Cerebellar cortex (tissue), 1 donor: ENCODE measurements around the gene MRPS18A.
"Not testable (repeated sequence)": the region's sequence is repeated elsewhere in the genome, so short reads cannot be mapped to it uniquely, and the experiment has no call there.

Source experiments
- DNase-seq: peaks from one replicate; pipeline ENCODE4 v3.0.0-alpha.2; 2015; ENCODE audit warnings: low spot score

Gene MRPS18A

GRCh38 chr6:43670623-43670986, 17.0 kb downstream of the MRPS18A start:
- DNase-seq, result no peak

DNA sequence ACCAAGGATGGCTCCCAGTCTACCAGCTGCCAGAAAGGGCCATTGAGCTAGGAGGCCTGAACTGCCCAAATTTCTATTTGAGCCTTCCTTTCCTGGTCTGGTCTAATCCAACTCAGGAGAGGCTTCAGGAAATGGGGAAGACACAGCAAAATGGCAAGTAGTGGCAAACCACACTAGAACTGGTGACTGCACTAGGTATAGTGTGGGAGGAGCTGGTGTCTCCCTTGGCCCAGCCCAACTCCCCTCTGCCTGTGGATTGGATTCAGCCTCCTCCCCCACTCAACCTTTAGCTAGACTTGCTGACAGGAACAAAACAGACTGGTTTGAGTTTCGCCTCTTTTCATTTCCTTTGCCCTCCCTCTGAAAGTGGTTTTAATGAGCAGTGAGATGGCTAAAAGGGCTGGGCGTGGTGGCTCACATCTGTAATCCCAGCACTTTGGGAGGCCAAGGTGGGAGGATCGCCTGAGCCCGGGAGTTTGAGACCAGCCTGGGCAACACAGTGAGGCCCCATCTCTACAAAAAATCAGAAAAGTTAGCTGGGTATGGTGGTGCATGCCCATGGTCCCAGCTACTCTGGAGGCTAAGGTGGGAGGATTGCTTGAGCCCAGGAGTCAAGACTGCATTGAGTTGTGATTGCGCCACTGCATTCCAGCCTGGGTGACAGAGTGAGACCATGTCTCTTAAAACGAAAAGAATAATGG, 17.5 kb downstream of the MRPS18A start:
- DNase-seq, result no peak

DNA sequence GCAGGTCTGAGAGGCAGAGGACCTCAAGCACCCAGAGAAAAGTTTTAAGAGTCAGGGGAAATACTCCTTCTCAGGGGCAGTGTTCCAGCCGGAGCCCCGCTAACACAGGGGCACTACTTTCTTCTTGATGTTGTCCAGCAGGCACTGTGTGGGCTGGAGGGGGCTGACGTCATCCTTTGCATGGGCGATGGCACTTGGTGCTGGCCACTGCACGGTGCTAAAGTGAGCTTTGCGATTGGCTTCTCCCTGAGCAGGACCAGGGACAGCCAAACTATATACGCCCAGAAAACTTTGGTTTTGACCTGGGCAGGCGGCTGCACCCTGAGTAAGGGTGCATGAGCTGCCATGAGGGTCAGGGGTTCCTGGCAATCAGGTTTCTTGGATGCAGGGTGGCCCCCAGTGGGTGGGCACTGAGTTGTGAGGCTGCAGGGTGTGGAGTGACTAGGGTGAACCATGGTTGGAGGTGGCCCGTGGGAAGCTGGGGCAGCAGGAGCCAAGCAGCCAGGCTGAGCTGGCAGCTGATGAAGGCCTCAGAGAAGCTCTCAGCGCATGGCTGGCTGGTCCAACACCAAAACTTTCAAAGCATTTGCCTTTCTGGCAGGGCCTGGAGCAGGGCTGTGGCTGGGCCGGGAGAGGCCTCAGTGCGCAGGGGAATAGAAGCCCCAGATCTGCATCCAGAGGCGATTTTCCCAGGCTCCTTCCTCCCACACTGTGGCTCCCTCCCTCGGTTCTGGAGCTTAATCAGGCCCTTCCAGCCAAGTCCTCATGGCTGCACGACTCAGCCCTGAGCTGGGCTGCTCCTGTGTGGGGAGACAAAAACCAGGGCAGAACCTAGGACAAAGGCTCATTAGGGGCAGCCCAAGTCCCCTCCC, 18.3 kb downstream of the MRPS18A start:
- no peak for DNase-seq

- DNase-seq, result peak; percentile 53
Measured at GRCh38 chr6:43668151-43669028, 19.2 kb downstream of the MRPS18A start.

GRCh38 chr6:43667245-43668150, 20.1 kb downstream of the MRPS18A start:
- DNase-seq, result peak; percentile 88

- no peak for DNase-seq
Measured at GRCh38 chr6:43666196-43666920, 21.2 kb downstream of the MRPS18A start.

DNA sequence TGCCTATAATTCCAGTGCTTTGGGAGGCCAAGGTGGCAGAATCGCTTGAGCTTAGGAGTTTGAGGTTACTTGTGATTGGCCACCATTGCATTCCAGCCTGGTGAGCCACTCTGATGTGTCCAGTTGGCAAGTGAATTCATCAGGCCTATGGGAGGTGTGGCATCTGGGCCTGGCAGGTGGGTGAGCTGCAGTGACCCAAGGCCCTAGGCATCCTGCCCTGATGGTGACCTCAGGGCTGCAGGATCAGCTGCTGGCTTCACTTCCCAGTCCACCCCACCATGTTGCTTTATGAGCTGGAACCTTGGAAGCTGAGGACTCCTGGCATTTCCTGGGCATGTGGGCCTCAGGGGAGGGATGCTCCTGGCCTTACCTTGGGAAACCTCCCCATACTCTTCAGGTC, 22.2 kb downstream of the MRPS18A start:
- DNase-seq, result no peak

GRCh38 chr6:43662948-43663347, 24.6 kb downstream of the MRPS18A start:
- DNase-seq, result not testable (repeated sequence)

DNA sequence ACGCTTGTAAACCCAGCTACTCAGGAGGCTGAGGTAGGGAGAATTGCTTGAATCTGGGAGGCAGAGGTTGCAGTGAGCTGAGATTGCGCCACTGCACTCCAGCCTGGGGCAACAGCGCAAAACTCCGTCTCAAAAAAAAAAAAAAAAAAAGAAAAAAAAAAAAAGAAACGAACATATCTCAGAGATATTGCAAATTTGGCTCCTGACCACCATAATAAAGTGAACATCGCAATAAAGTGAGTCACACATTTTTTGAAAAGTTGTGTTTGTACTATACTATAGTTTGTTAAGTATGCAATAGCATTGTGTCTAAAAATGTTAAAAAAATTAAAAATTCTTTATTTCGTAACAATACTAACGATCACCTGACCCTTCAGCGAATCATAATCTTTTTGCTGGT, 29.4 kb downstream of the MRPS18A start:
- DNase-seq, result no peak

DNA sequence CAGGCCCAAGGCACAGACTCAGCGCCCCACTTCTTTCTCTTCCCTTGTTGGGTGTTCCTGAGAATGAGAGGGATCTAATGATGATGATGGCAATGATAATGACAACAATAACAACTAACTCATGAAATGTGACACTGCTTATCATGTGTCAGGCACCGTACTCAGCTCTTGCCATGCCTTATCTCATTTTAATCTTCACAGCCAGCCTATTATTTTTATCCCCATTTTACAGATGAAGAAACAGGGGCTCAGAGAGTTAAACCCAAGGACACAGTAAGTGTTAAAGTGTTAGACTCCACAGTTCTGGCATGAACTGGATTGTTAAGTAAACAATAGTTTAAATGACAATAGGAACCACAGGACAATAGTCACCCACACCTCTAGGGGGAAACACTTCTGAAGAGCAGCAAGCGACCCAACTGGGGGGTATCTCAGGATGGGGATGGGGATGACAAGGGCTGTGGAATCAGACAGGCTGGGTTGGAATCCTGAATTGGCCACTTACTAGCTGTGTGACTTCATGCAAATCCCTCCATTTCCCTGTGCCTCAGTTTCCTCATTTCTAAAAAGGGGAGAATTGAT, 30.3 kb downstream of the MRPS18A start:
- DNase-seq, result no peak

DNA sequence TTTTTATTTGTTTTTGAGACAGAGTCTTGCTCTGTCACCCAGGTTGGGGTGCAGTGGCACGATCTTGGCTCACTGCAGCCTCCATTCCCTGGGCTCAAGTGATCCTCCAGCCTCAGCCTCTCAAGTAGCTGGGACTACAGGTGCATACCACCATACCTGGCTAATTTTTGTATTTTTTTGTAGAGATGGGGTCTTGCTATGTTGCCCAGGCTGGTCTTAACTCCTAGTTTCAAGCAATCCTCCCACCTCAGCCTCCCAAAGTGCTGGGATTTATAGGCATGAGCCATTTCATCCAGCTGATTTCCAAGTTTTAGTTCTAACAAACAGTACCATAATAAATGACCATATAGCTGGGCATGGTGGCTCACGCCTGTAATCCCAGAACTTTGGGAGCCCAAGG, 34.8 kb downstream of the MRPS18A start:
- DNase-seq, result not testable (repeated sequence)

DNA sequence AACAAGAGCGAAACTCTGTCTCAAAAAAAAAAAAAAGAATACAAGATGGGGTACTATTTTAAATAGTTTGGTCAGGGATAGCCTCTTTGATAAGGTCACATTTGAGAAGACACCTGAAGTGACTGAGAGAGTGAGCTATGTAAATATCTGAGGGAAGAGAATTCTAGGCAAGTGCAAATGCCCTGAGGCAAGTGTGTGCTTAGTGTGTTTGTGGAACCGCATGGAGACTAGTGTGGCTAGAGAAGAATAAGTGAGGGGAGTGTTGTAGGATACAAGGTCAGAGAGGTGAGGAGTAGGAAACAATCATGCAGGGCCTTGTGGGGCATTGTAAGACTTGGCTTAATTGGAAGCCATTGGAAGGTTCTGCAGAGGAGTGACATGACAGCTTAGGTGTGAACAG, 39.3 kb downstream of the MRPS18A start:
- no peak for DNase-seq

GRCh38 chr6:43647613-43648012, 40.0 kb downstream of the MRPS18A start:
- DNase-seq, result no peak

GRCh38 chr6:43645613-43645964, 42.0 kb downstream of the MRPS18A start:
- DNase-seq, result no peak

DNA sequence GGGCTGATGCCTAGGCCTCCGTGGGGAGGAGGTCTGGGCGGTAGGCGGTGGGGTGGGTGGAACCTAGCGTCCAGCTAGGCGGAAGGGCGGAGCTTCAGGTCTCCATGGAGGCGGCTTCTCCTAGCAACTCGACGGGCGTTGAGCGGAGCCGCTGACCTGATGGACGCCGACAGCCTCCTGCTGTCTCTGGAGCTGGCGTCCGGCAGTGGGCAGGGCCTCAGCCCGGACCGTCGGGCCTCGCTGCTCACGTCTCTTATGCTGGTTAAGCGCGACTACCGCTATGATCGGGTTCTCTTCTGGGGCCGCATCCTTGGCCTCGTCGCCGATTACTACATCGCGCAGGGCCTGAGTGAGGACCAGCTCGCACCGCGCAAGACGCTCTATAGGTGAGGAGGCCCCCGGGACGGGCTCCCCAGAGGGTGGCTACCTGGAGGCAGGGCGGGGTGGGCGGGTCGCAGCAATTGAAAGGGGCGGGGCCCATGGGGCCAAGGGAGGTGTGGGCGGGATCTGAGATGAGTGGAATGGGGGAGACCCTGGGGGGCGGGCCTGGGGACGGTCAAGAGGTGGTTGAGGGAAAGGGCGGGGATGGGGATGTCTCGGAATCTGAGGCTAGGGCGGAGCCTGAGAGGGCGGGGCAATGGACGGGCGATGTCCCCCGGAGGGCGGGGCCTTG, 42.5 kb downstream of the MRPS18A start, which contains the start of gene RSPH9:
Gene RSPH9 (plus strand): TSS at position 97 of the 673 bp plus-strand sequence. CDS start 63 bp downstream, at position 160.
- peak; percentile 76 for DNase-seq

- DNase-seq, result no peak
Measured at GRCh38 chr6:43639984-43640800, 47.4 kb downstream of the MRPS18A start.

DNA sequence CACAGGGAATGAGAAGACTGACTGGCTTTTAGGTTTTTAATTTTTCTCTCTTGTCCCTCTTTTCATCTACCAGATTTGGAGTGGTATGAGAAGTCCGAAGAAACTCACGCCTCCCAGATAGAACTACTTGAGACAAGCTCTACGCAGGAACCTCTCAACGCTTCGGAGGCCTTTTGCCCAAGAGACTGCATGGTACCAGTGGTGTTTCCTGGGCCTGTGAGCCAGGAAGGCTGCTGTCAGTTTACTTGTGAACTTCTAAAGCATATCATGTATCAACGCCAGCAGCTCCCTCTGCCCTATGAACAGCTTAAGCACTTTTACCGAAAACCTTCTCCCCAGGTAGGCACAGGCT, 51.3 kb downstream of the MRPS18A start:
- DNase-seq, result peak; percentile 25

DNA sequence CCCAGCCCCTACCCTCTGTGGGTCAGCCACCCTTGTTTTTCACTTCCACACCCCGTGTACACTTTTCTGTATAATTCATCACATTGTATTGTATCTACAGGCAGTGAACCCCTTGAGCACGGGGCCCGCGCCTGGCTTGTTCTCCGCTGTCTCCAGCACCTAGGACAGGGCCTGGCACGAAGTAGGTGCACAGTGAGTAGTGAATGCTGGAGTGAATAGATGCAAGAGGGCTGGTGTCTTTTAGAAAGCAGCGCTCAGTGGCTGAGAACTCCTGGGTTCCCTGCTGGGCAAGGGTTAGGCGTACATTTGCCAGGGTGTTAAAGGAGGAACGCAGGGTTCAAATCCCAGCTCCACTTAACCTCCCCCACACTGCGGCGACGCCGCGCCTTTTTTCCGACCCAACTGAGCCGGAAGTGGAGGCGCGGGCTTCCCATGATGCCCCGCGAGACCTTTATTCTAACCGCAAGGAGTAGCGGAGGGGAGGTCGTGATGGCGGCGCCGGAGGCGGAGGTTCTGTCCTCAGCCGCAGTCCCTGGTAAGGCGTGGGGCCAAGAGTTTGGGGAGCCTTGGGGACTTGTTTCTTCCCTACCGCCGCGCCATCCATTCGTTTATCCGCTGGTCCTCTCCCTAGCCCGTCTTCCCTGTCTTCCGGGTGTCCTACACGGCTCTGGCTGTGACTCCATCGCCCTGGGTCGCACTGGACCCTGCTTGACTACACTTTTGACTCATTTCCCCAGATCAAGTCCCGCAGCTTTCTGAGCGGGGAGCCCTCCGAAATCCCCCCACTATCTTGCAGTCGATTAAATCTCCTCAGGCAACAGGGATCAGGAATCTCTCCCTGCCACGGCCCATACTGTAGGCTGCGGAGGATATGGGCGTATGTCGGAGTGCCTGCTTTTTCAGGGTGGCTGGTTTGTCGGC, 51.9 kb downstream of the MRPS18A start, which contains the start of gene MAD2L1BP:
Gene MAD2L1BP (plus strand): TSS at position 454 of the 921 bp plus-strand sequence. CDS start 36 bp downstream, at position 490.
- DNase-seq, result peak; percentile 84
